Measurements from ENCODE around the gene EXOSC7. TPM values are rescaled to one million over a fixed set of nuclear protein-coding genes. Genes with fewer than 3 reads are reported as not detected.

EXOSC7 gene
- total and polyA plus RNA-seq, 2 donors (not counting 3 experiments of a cell fraction or from before 2014, with no cell fraction given) = 44.5 to 53.8 TPM

GRCh38 chr3:45003859-45004258 is 27.8 kb downstream of the EXOSC7 start:
- Histone ChIP-seq H3K9me1 (replicated peaks; ENCODE audit: control insufficient read depth, extremely low read depth, insufficient read depth, low read length) (no peaks in the 10 kb centered on the region), H3K4me3 (replicated peaks in 1 of 3; ENCODE audit: insufficient read depth in 1 of 3, low read depth in 1 of 3, low read length in 3 of 3) (no peak overlapping the region), H4K20me1 (replicated peaks; ENCODE audit: control insufficient read depth, extremely low read depth, insufficient read depth, low read length) (no peaks in the 10 kb centered on the region), H3K79me2 (ENCODE audit: control insufficient read depth, insufficient read depth, low read length) (no peaks in the 10 kb centered on the region), H2AFZ (ENCODE audit: low read depth, low read length) (no peak overlapping the region), H3K9ac (replicated peaks; ENCODE audit: extremely low read depth, insufficient read depth, low read length) (no peak overlapping the region), H3K4me1 (ENCODE audit: control insufficient read depth, extremely low read depth, insufficient read depth, low read length) (peaks cover 13% of the 10 kb centered on the region), H3K27ac (ENCODE audit: insufficient read depth, low read depth, low read length) (no peak overlapping the region), H3K9me3 (replicated peaks; ENCODE audit: control insufficient read depth, insufficient read depth, low read length) (no peaks in the 10 kb centered on the region), H3K27me3 (ENCODE audit: control insufficient read depth in 2 of 2, insufficient read depth in 2 of 2, low read length in 2 of 2) (no peaks in the 10 kb centered on the region), H3K4me2 (ENCODE audit: insufficient read depth, low read length) (no peak overlapping the region), H3K36me3 (ENCODE audit: control insufficient read depth in 2 of 2, extremely low read depth in 1 of 2, insufficient read depth in 2 of 2, low read length in 2 of 2) (peaks cover 3 to 8% of the 10 kb centered on the region in 2 experiments)
- ChIA-PET CTCF (interaction anchor here (3.4 to 3.5 kb wide), 2 partner anchors 8 to 11 kb away, joined by 15 to 16 read pairs; no protein-coding TSS in a partner anchor), POLR2A (no interaction called here)
- DNase-seq (ENCODE audit: low read depth, low spot score) (peak; percentile 62), FAIRE-seq (no peak)
- intact Hi-C loops (cut with micrococcal nuclease) (no loop called here), dilution Hi-C loops (cut with MboI; ENCODE audit: extremely low pct_ligation_motif_present, low sequenced_read_pairs) (no loop called here)
- no peak for TF ChIP-seq FOS (IDR thresholded peaks at IDR 0.05; ENCODE audit: borderline replicate concordance, insufficient read depth, low read length)
- TF ChIP-seq POLR2AphosphoS5 (IDR thresholded peaks at IDR 0.05; ENCODE audit: insufficient read depth, low read depth, low read length) = no peak
- TF ChIP-seq EZH2 (IDR thresholded peaks at IDR 0.05; ENCODE audit: borderline replicate concordance, low read depth, low read length, severe bottlenecking) = no peak
- TF ChIP-seq JUN (IDR thresholded peaks at IDR 0.05; ENCODE audit: borderline replicate concordance, insufficient read depth, insufficient read length, low read depth) = no peak
- TF ChIP-seq CTCF (IDR thresholded peaks at IDR 0.05; ENCODE audit: extremely low read depth in 1 of 2, insufficient read depth in 1 of 2, low read depth in 1 of 2, low read length in 2 of 2) = no peak
- no peak for TF ChIP-seq POLR2A (IDR thresholded peaks at IDR 0.05; ENCODE audit: low read depth, low read length)
- no peak for TF ChIP-seq GATA2 (IDR thresholded peaks at IDR 0.05; ENCODE audit: insufficient read depth, insufficient read length, low read depth, low read length)
- no peak for TF ChIP-seq MYC (IDR thresholded peaks at IDR 0.05; ENCODE audit: low read depth, low read length)
- no peak for TF ChIP-seq MAX (IDR thresholded peaks at IDR 0.05; ENCODE audit: insufficient read depth, insufficient read length)
- no TSS peak for BruUV-seq (replicated peaks)

All from endothelial cell of umbilical vein (primary cell).